ENCODE data around the gene GRM7. TPM values are rescaled to one million over a fixed set of nuclear protein-coding genes. Genes with fewer than 3 reads are reported as not detected.

GRM7 gene
- total RNA-seq, 2 experiments from 2014 or later, result not detected

DNA sequence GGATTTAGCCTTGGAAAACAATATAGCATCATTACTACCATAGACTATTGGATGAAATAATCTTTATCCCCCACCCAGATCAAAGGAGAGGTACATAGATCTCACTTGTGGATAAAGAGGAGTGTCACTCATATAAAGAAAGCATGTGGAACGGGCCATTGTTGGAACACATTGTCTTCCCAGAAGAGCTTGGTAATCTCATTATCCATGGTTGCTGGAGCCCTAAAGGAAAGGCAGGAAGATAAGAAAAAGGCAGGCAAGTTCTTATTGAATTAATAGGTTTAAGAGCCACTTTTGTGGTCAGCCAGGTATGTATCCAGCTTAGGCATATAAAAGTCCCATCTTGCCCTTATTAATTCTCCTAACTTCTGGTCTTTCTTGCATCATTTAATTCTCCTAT, 659.1 kb downstream of the GRM7 start:
- H3K36me3 ChIP-seq (ENCODE audit: insufficient read depth, low read length), result no peaks in the 10 kb centered on the region
- TF ChIP-seq, protein P1, sequence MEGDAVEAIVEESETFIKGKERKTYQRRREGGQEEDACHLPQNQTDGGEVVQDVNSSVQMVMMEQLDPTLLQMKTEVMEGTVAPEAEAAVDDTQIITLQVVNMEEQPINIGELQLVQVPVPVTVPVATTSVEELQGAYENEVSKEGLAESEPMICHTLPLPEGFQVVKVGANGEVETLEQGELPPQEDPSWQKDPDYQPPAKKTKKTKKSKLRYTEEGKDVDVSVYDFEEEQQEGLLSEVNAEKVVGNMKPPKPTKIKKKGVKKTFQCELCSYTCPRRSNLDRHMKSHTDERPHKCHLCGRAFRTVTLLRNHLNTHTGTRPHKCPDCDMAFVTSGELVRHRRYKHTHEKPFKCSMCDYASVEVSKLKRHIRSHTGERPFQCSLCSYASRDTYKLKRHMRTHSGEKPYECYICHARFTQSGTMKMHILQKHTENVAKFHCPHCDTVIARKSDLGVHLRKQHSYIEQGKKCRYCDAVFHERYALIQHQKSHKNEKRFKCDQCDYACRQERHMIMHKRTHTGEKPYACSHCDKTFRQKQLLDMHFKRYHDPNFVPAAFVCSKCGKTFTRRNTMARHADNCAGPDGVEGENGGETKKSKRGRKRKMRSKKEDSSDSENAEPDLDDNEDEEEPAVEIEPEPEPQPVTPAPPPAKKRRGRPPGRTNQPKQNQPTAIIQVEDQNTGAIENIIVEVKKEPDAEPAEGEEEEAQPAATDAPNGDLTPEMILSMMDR (conservative IDR thresholded peaks at IDR 0.05; ENCODE audit: low read length), result no peak
- no peak for TF ChIP-seq EZH2phosphoT487 (IDR thresholded peaks at IDR 0.05; ENCODE audit: borderline replicate concordance, low read depth, low read length)
- H3K4me1 ChIP-seq (ENCODE audit: insufficient read depth, low read length, poor library complexity, severe bottlenecking), result no peaks in the 10 kb centered on the region
- H3K79me2 ChIP-seq (ENCODE audit: insufficient read depth, low read depth, low read length), result no peaks in the 10 kb centered on the region
- no peak overlapping the region for H2AFZ ChIP-seq (ENCODE audit: low read length)
- POLR2A ChIA-PET, result interaction anchor here (0.7 kb wide), 1 partner anchor 1098 kb away, joined by 3 read pairs; no protein-coding TSS in a partner anchor
- H3K4me3 ChIP-seq (ENCODE audit: low read depth, low read length, poor library complexity, severe bottlenecking), result no peak overlapping the region
- H3K9me3 ChIP-seq (ENCODE audit: low read length), result no peaks in the 10 kb centered on the region
- H4K20me1 ChIP-seq (ENCODE audit: insufficient read depth, low read length), result no peaks in the 10 kb centered on the region
- no peak for DNase-seq (ENCODE audit: low spot score)
- CTCF ChIA-PET (ENCODE audit: unreplicated experiment), result no interaction called here
- H3K27ac ChIP-seq (ENCODE audit: low read depth, low read length, poor library complexity, severe bottlenecking), result no peak overlapping the region
- no peaks in the 10 kb centered on the region for H3K9me2 ChIP-seq (ENCODE audit: insufficient read depth, low read length)
- intact Hi-C loops (cut with micrococcal nuclease; ENCODE audit: unreplicated experiment), result no loop called here
- H3K4me2 ChIP-seq (ENCODE audit: low read length), result no peak overlapping the region
- BruUV-seq (replicated peaks), result no TSS peak

DNA sequence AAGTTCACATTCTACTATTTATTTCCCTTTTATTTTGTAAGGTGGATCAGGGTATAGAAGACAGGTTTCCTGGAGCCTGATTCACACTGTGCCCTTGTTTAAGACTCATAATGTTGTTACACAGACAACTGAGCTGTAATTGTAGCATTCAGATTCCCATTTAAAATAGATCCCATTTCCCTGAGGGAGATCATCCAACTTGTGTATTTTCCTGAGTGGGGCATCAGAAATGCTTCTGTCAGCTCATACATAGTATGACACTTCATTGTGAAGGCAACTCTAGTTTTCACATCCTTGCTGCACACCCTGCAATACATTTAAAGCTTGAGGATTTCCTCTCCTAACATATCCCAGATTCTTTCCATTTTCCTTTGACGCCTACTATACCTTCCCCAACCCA, 659.7 kb downstream of the GRM7 start:
- Histone ChIP-seq H3K27ac (ENCODE audit: low read depth, low read length, poor library complexity, severe bottlenecking) (no peak overlapping the region), H2AFZ (ENCODE audit: low read length) (no peak overlapping the region), H3K9me3 (ENCODE audit: low read length) (no peaks in the 10 kb centered on the region), H3K4me2 (ENCODE audit: low read length) (no peak overlapping the region), H3K4me1 (ENCODE audit: insufficient read depth, low read length, poor library complexity, severe bottlenecking) (no peaks in the 10 kb centered on the region), H3K79me2 (ENCODE audit: insufficient read depth, low read depth, low read length) (no peaks in the 10 kb centered on the region), H4K20me1 (ENCODE audit: insufficient read depth, low read length) (no peaks in the 10 kb centered on the region), H3K36me3 (ENCODE audit: insufficient read depth, low read length) (no peaks in the 10 kb centered on the region), H3K4me3 (ENCODE audit: low read depth, low read length, poor library complexity, severe bottlenecking) (no peak overlapping the region), H3K9me2 (ENCODE audit: insufficient read depth, low read length) (no peaks in the 10 kb centered on the region)
- DNase-seq (ENCODE audit: low spot score), result no peak
- ChIA-PET CTCF (ENCODE audit: unreplicated experiment) (no interaction called here), POLR2A (interaction anchor here (0.6 to 0.7 kb wide), 2 partner anchors 14 to 1737 kb away, joined by 3 read pairs; no protein-coding TSS in a partner anchor)
- intact Hi-C loops (cut with micrococcal nuclease; ENCODE audit: unreplicated experiment), result no loop called here
- TF ChIP-seq, protein P1 (conservative IDR thresholded peaks at IDR 0.05; ENCODE audit: low read length), result no peak
- TF ChIP-seq EZH2phosphoT487 (IDR thresholded peaks at IDR 0.05; ENCODE audit: borderline replicate concordance, low read depth, low read length), result no peak
- BruUV-seq (replicated peaks), result no TSS peak

DNA sequence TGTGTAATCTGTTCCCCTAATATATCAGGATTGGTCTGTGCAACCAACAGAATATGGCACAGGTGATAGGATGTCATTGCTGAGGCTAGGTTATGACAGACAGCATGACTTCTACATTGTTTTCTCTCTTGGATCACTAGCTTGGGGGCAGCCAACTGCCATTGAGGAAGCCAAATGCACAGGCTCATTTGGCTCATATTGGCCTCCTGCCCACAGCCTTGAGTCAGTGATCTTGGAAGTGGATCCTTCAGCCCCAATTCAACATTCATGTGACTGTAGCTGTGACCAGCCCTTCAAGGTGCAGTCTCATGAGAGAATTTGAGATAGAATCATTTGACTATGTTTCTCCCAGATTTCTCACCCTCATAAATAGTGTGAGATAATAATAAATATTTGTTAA, 675.6 kb downstream of the GRM7 start:
- Histone ChIP-seq H3K9me2 (ENCODE audit: insufficient read depth, low read length) (no peaks in the 10 kb centered on the region), H3K4me3 (ENCODE audit: low read depth, low read length, poor library complexity, severe bottlenecking) (no peak overlapping the region), H2AFZ (ENCODE audit: low read length) (no peak overlapping the region), H3K79me2 (ENCODE audit: insufficient read depth, low read depth, low read length) (no peaks in the 10 kb centered on the region), H3K4me2 (ENCODE audit: low read length) (no peak overlapping the region), H3K9me3 (ENCODE audit: low read length) (no peaks in the 10 kb centered on the region), H3K27ac (ENCODE audit: low read depth, low read length, poor library complexity, severe bottlenecking) (no peak overlapping the region), H3K4me1 (ENCODE audit: insufficient read depth, low read length, poor library complexity, severe bottlenecking) (no peaks in the 10 kb centered on the region), H3K36me3 (ENCODE audit: insufficient read depth, low read length) (no peaks in the 10 kb centered on the region), H4K20me1 (ENCODE audit: insufficient read depth, low read length) (no peaks in the 10 kb centered on the region)
- TF ChIP-seq, protein P1 (conservative IDR thresholded peaks at IDR 0.05; ENCODE audit: low read length), result no peak
- TF ChIP-seq EZH2phosphoT487 (IDR thresholded peaks at IDR 0.05; ENCODE audit: borderline replicate concordance, low read depth, low read length), result no peak
- no TSS peak for BruUV-seq (replicated peaks)
- ChIA-PET POLR2A (interaction anchor here (0.6 kb wide), 1 partner anchor 740 kb away, joined by 3 read pairs; no protein-coding TSS in a partner anchor), CTCF (ENCODE audit: unreplicated experiment) (interaction anchor here (0.6 kb wide), 1 partner anchor 1679 kb away, joined by 3 read pairs; no protein-coding TSS in a partner anchor)
- DNase-seq (ENCODE audit: low spot score), result no peak
- intact Hi-C loops (cut with micrococcal nuclease; ENCODE audit: unreplicated experiment), result no loop called here
